Measurements from ENCODE around the gene PLPPR1.
"Not testable (repeated sequence)": the region's sequence is repeated elsewhere in the genome, so short reads cannot be mapped to it uniquely, and the experiment has no call there.

The PLPPR1 gene

DNA sequence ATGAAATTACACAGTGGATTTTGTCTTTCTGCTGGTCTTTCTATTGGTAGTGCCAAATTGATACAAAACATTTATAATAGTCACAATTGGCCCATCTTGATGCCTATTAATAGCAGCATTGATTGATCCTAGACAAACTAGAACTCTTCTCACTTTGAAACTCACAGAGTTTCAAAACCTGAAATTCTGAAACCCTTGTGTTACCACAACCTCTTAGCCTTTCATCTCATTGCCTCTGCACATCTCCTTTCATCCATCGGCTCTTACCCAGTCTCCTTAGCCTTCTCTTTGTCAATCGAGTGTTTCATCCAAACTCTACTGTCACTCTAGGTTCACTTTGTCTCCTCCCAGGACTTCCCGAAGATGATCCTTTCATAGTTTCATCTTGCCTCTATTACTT is 22.1 kb downstream of the PLPPR1 start:
- no peak for DNase-seq

DNA sequence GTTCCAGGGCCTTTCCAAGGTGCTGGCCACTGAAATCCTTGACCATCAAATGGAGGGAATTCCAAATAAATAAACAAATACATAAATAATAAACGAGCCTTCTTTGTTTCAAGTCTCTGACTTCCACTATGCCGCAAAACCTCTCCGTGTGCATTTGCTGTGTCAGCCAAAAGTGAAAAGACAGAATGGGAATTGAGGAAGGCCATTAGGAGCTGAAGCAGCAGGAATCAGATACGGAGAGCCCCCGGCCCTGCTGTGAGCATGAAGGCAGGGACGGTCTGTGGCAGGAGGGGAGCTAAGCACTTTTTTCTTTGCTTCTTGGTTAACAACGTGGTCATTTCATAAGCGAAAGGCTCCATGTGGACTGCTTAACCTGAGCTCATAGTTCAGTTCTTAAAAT is 26.1 kb downstream of the PLPPR1 start:
- DNase-seq: no peak

- DNase-seq: no peak
Measured at GRCh38 chr9:101055516-101055915, 27.0 kb downstream of the PLPPR1 start.

DNA sequence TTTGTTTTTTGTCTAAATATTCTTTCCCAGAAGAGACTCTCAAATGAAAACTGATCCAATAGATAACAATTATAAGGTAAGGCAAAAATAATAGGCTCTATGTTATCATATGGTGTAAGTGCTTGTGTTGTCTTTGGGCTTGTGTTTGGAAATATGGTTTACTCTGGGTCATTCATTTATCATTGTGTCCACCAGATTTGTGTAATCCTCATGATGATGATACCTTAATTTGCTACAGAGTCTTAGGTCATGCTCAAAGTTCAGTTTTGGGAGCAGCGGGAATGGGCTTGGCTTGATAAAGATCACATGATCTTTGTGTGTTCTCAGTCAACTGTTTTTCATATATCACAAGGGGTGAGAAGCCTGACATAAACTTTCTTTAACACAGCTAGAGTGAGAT is 34.2 kb downstream of the PLPPR1 start:
- DNase-seq: no peak

- no peak for DNase-seq
Measured at GRCh38 chr9:101063192-101063591, 34.7 kb downstream of the PLPPR1 start.

DNA sequence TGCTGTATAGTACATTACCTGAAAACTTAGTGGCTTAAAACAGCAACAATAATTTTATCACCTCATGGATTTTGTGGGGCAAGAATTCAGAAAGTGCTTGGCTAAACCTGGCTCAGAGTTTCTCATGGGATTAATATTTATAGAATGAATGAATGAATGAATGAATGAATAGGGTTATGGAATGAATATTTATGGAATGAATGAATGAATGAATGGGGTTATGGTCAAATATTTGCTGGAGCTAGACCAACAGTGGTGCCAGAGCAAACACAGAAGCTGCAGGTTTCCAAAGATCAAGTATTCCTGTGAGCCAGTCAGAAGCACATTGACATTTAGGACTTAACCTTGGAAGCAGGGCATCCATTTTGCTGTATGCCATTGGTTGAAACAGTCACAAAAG is 35.7 kb downstream of the PLPPR1 start:
- DNase-seq: no peak

- DNase-seq: no peak
Measured at GRCh38 chr9:101065930-101066329, 37.4 kb downstream of the PLPPR1 start.

DNA sequence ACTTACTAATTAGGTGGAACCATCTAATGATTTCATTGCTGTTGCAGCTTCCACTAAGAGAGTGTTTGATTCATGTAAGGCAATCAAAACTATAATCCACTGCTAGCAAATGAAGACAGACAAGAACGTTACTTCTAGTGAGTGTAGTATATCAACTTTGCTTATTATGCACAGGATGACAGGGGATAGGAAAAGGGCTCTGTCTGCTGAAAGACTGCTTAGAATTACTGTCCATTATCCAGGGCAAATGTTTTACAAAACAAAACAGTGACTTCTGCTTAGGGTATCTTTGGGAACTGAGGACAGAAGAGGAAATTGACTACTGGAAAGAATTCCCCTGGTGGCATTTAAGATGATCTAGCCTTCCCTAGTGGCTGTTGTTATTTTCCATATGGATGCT is 40.2 kb downstream of the PLPPR1 start:
- no peak for DNase-seq

GRCh38 chr9:101072259-101072658 is 43.7 kb downstream of the PLPPR1 start:
- DNase-seq: no peak

- DNase-seq: no peak
Measured at GRCh38 chr9:101073122-101073521, 44.6 kb downstream of the PLPPR1 start.

GRCh38 chr9:101081641-101082040 is 53.1 kb downstream of the PLPPR1 start:
- DNase-seq: no peak

- no peak for DNase-seq
Measured at GRCh38 chr9:101083448-101084202, 55.1 kb downstream of the PLPPR1 start.

- no peak for DNase-seq
Measured at GRCh38 chr9:101087426-101087825, 58.9 kb downstream of the PLPPR1 start.

GRCh38 chr9:101092922-101093321 is 64.4 kb downstream of the PLPPR1 start:
- no peak for DNase-seq

GRCh38 chr9:101093620-101094019 is 65.1 kb downstream of the PLPPR1 start:
- no peak for DNase-seq

DNA sequence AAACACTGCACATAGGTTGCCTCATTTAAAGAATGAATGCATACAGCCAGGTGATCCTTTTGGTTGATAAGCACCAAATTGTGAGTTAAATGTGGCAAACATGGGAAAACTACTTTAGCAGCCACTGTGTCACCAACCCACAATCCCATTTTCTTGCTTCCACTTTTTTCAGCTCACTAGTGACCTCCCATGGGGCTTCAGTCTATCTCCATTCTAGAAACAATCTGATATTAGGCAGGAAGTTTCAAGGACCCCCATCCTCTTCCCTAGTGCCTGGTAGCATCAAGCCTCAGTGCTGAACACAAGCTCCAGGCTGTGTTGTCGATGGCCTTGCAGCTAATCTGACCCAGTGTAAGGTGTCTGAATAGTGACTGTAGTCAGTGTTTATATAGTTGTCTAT is 66.2 kb downstream of the PLPPR1 start:
- DNase-seq: no peak

DNA sequence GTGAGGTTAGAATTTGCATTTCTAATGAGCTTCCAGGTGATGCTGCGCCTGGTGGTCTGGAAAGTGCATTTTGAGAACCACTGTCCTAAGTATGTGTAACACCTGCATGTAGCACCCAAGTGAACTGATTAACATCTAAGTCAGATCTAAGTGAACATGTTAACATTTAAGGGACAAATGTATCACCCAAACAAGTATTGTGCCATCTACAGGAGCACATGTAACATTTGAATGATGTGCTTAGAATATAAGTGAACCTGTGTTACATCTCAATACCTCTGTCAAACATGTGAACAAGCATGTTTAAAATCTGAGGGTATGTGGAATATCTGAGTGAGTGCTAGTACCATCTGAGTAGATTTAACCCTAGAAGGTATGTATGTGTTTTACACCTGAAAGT is 68.7 kb downstream of the PLPPR1 start:
- DNase-seq: no peak

DNA sequence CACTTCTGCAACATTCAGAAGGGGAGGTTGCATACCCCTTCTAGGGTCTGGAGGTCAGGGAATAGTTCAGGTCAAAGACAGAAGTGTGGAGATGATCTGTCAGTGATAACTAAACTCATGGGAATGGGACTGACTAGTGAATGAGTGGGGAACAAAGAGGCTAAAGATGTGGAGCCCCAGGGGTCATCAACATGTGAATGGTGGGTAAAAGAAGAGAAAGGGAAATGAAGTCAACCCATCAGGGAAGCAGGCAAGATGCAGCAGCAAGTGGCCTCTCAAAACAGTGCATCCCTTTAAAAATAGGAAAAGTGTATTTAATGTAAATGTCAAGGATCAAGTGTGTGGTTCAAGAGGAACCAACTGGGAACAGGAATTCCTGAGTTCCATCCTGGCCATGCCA is 69.9 kb downstream of the PLPPR1 start:
- DNase-seq: no peak

DNA sequence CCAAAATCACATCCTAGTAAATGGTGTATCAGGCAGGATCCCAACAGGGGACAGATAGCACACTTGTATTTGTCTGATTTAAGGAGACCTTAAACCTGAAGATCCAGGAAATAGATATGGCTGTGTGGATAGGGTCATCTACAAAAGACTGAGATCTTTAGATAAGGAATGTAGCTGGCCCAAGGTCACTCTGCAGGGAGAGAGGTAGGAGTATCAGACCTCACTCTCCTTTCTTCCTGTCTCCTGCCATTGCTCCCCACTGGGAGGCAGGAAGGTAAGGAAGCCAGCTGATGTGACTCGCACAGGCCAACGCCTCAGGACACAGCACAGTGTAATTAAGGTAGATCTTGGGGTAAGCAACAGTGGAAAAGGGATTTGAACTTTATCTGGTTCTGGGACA is 85.8 kb downstream of the PLPPR1 start:
- no peak for DNase-seq

DNA sequence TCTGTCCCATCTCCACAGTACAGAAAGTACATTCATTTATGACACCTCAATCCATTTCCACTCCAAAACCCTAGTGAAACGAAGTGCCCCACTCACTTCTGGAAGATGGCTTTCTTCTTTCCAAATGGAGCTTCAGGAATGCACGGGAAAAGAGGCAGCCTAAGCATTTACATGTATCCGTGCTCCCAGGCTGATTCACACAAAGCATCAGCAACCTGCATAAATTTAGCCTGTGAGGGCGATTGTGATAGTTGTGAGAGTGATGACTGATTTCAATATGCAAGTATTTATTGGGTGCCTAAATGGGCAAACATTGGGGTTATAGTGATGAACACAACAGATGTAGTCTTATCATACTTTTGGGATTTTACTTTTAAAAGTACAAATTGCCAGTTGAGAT is 86.6 kb downstream of the PLPPR1 start:
- DNase-seq: no peak

GRCh38 chr9:101117161-101117560 is 88.6 kb downstream of the PLPPR1 start:
- no peak for DNase-seq

DNA sequence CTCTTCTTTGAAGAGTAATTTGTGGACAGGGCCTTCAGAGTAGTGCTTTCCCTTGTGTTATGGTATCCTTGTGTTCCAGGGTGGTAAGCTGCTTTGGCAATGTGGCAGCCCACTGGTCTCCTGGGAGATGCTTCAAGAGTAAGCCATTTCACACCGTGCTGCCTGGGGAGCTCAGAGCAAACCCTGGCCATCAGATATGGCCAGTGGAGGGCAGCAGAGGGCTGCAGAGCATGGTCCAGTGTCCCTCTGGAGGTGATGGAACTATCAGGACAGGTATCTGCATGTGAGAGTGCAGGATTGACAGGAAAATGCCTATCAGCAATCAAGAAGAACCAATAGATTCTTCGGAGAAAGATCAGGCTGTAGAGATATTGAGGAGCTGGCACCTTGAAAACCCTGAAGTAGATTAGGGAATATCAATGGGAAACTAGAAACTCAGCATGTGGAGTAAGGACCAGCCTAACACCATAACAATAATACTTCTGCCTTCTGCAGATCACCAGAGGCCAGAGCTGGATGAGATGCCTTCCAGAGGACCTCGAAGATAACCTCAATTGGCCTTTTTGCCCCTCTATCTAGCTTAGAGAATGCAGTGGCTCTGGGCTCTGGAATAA is 90.8 kb downstream of the PLPPR1 start:
- DNase-seq: no peak

GRCh38 chr9:101121836-101122399 is 93.4 kb downstream of the PLPPR1 start:
- DNase-seq: no peak

GRCh38 chr9:101126556-101126955 is 98.0 kb downstream of the PLPPR1 start:
- DNase-seq: no peak

GRCh38 chr9:101127369-101127768 is 98.8 kb downstream of the PLPPR1 start:
- not testable (repeated sequence) for DNase-seq
